Measurements from ENCODE around the gene CAPN14.

CAPN14 gene

GRCh38 chr2:31240381-31241365, 23.4 kb upstream of the CAPN14 start:
- DNase-seq: no peak

- DNase-seq: peak; percentile 49
These were observed 22.4 kb upstream of the CAPN14 start for GRCh38 chr2:31239593-31240177.

GRCh38 chr2:31238906-31239592, 21.7 kb upstream of the CAPN14 start:
- no peak for DNase-seq

- DNase-seq: no peak
These were observed 21.0 kb upstream of the CAPN14 start for GRCh38 chr2:31238126-31238905.

- no peak for DNase-seq
These were observed 20.2 kb upstream of the CAPN14 start for GRCh38 chr2:31237348-31238017.

- DNase-seq: no peak
These were observed 19.3 kb upstream of the CAPN14 start for GRCh38 chr2:31236433-31237205.

GRCh38 chr2:31235504-31235902, 18.2 kb upstream of the CAPN14 start:
- DNase-seq: no peak

GRCh38 chr2:31234683-31235503, 17.6 kb upstream of the CAPN14 start:
- no peak for DNase-seq

- DNase-seq: peak; percentile 96
These were observed 16.7 kb upstream of the CAPN14 start, which contains the start of gene EHD3 for GRCh38 chr2:31233741-31234682. EHD3 (plus strand) TSS chr2:31234152; CDS start chr2:31234622, 470 bp downstream.

GRCh38 chr2:31233231-31233630, 15.9 kb upstream of the CAPN14 start:
- no peak for DNase-seq

- no peak for DNase-seq
These were observed 15.3 kb upstream of the CAPN14 start for GRCh38 chr2:31232586-31232985.

- DNase-seq: no peak
These were observed 14.4 kb upstream of the CAPN14 start for GRCh38 chr2:31231571-31232302.

GRCh38 chr2:31230751-31231150, 13.4 kb upstream of the CAPN14 start:
- DNase-seq: no peak

- no peak for DNase-seq
These were observed 11.4 kb upstream of the CAPN14 start for GRCh38 chr2:31228717-31229116.

- DNase-seq: no peak
These were observed 10.4 kb upstream of the CAPN14 start for GRCh38 chr2:31227711-31228125.

GRCh38 chr2:31227110-31227509, 9.8 kb upstream of the CAPN14 start:
- no peak for DNase-seq

GRCh38 chr2:31226266-31226665, 9.0 kb upstream of the CAPN14 start:
- no peak for DNase-seq

GRCh38 chr2:31223749-31224148, 6.4 kb upstream of the CAPN14 start:
- no peak for DNase-seq
